Hippocampal formation (tissue), 2 donors: ENCODE data around the gene TSPOAP1.

Experiments used
- DNase-seq, 2 donors: peaks; one replicate each; lab custom pipeline; 2025; lab: John Stamatoyannopoulos, UW

The TSPOAP1 gene

GRCh38 chr17:58329035-58329809 lies 627 bp upstream of the TSPOAP1 start:
- peak in 1 of 2 donors; percentile 40 for DNase-seq

- no peak for DNase-seq
These were observed 1.0 kb downstream of the TSPOAP1 start for GRCh38 chr17:58327363-58328194.

- no peak for DNase-seq
These were observed 1.8 kb downstream of the TSPOAP1 start for GRCh38 chr17:58326609-58327362.

- DNase-seq = no peak
These were observed 2.6 kb downstream of the TSPOAP1 start for GRCh38 chr17:58325976-58326468.

GRCh38 chr17:58325289-58325726 lies 3.3 kb downstream of the TSPOAP1 start:
- no peak for DNase-seq

- DNase-seq = no peak
These were observed 3.9 kb downstream of the TSPOAP1 start for GRCh38 chr17:58324409-58325288.

GRCh38 chr17:58324056-58324408 lies 4.6 kb downstream of the TSPOAP1 start:
- DNase-seq = no peak

GRCh38 chr17:58323366-58324055 lies 5.1 kb downstream of the TSPOAP1 start:
- no peak for DNase-seq

GRCh38 chr17:58322581-58323185 lies 5.9 kb downstream of the TSPOAP1 start:
- no peak for DNase-seq

- DNase-seq = no peak
These were observed 6.7 kb downstream of the TSPOAP1 start for GRCh38 chr17:58321571-58322525.

GRCh38 chr17:58320570-58321323 lies 7.8 kb downstream of the TSPOAP1 start:
- no peak for DNase-seq

GRCh38 chr17:58320163-58320558 lies 8.4 kb downstream of the TSPOAP1 start:
- no peak for DNase-seq

GRCh38 chr17:58319173-58320162 lies 9.1 kb downstream of the TSPOAP1 start:
- DNase-seq = no peak

- DNase-seq = no peak
These were observed 9.9 kb downstream of the TSPOAP1 start for GRCh38 chr17:58318627-58319172.

GRCh38 chr17:58318065-58318481 lies 10.5 kb downstream of the TSPOAP1 start:
- DNase-seq = no peak

GRCh38 chr17:58317421-58318064 lies 11.1 kb downstream of the TSPOAP1 start:
- no peak for DNase-seq
